Tibial nerve (tissue), 4 donors: ENCODE measurements around the gene MSS51. TPM values are rescaled to one million over a fixed set of nuclear protein-coding genes. Genes with fewer than 3 reads are reported as not detected.

Experiments
- DNase-seq, 2 donors: peaks; one replicate each; pipeline ENCODE4 v3.0.0-alpha.2; 2019; ENCODE audit warnings: low spot score in 2 of 2
- H3K27ac ChIP-seq, 4 donors: fragments of 200-600 bp; sonication (generic) in 3 of 4; one replicate each; pipeline ENCODE4 v1.5.1; 2017 to 2019; ENCODE audit warnings: mild to moderate bottlenecking in 1 of 4
- H3K27me3 ChIP-seq, 2 donors: fragments of 200-600 bp; sonication (generic) in 1 of 2; one replicate each; pipeline versions ENCODE4 v1.5.1 to v1.6.0; 2017 to 2019
- H3K36me3 ChIP-seq, 3 donors: fragments of 200-600 bp; sonication (generic); one replicate each; pipeline ENCODE4 v1.5.1; 2018 to 2019
- H3K4me1 ChIP-seq, 4 donors: fragments of 200-600 bp; sonication (generic) in 3 of 4; one replicate each; pipeline ENCODE4 v1.5.1; 2017 to 2019
- H3K4me3 ChIP-seq, 4 donors: fragments of 200-600 bp; sonication (generic) in 3 of 4; one replicate each; pipeline ENCODE4 v1.5.1; 2017 to 2019; ENCODE audit warnings: mild to moderate bottlenecking in 1 of 4, moderate library complexity in 1 of 4
- H3K9me3 ChIP-seq, 4 donors: fragments of 200-600 bp; sonication (generic) in 3 of 4; one replicate each; pipeline ENCODE4 v1.5.1; 2017 to 2019
- CTCF ChIP-seq, 5 experiments: fragments of 200-600 bp in 3 of 5; fragments of 450-650 bp in 2 of 5; sonication (generic) in 3 of 5; IDR thresholded peaks; one replicate each; pipeline ENCODE4 v1.5.1; 2016 to 2019; ENCODE audit warnings: antibody characterized with exemption in 5 of 5, mild to moderate bottlenecking in 3 of 5, moderate library complexity in 2 of 5
- EP300 ChIP-seq, 2 donors: sonication (generic); formaldehyde crosslinking; IDR thresholded peaks; one replicate each; pipeline ENCODE4 v1.6.1; 2017; ENCODE audit warnings: antibody characterized with exemption in 2 of 2, mild to moderate bottlenecking in 1 of 2
- POLR2A ChIP-seq, 2 donors: fragments of 450-650 bp; IDR thresholded peaks; one replicate each; pipeline ENCODE4 v1.6.1; 2017; ENCODE audit warnings: antibody characterized with exemption in 2 of 2, mild to moderate bottlenecking in 2 of 2, moderate library complexity in 2 of 2
- WGBS, 2 donors: methylation state at CpG; one replicate each; pipeline ENCODE4 v1.1.5; 2018; 5-methylcytosine and 5-hydroxymethylcytosine counted together
- total RNA-seq, 4 donors: library from RNA; depleted of rRNA; stranded (reverse); fragments of >200 nt; gene quantifications; one replicate each; pipeline ENCODE4 v1.1.0, GENCODE V29; 2016

Gene MSS51
- total RNA-seq, 4 donors from 2014 or later: 1.8 to 3.3 (median 3.0) TPM

DNA sequence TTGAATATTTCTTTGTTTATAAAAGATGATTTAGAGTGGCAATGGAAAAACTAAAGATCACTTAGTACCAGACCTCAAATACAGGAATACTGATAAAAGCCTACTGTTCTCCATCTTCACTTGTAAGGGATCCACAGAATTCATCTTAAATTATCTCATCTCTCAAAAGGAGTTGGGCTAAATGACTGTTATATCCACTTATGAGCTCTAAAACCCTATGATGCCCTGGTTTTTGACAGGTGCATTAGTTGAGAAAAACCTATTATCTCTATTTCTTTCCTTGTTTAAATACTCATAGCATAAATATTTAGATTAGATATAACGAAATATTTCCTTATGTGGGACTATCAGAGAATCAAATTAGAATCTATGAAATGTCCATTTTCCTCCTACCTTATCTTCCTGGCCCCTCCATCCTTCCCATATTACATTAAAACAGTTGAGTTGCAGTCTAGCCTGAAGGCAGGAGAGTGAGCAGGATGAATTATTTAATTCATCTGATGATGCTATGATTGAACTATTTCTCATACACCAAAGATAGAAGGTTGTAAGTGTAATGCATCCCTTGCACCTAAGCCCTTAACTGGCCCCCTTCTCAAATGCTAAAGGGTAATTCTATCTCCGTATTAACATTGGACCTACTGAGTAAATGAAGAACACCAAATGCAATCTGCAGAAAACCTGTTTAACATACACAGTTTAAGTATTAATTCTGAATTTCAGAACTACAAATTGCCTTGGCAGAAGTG lies 32.8 kb upstream of the MSS51 start:
- no peak for DNase-seq
- Histone ChIP-seq H3K36me3 (peaks cover 0 to 84% (median 10%) of the 10 kb centered on the region in 3 donors), H3K27me3 (no peaks in the 10 kb centered on the region), H3K4me1 (peaks cover 0 to 10% (median 0%) of the 10 kb centered on the region in 4 donors), H3K4me3 (no peak overlapping the region), H3K27ac (no peak overlapping the region), H3K9me3 (no peaks in the 10 kb centered on the region)
- no peak for TF ChIP-seq POLR2A (IDR thresholded peaks at IDR 0.05)
- no peak for TF ChIP-seq CTCF (IDR thresholded peaks at IDR 0.05)
- no peak for TF ChIP-seq EP300 (IDR thresholded peaks at IDR 0.05)
- WGBS, 2 donors: 82 to 90% methylated on average over 2 of the region's 2 CpGs

DNA sequence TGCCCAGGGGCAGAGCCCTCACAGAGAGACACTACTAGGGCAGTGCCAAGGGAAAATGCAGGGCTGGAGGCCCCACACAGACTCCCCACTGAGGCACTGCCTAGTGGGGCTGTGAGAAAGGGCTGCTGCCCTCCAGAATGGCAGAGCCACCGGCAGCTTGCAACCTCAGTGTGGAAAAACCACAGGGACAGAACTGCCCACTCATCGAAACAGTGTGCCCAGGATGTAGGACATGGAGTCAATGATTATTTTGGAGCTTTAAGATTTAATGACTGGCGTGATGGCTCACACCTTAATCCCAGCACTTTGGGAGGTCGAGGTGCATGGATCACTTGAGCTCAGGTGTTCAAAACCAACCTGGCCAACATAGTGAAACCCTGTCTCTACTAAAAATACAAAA lies 27.5 kb upstream of the MSS51 start:
- Histone ChIP-seq H3K9me3 (no peaks in the 10 kb centered on the region), H3K27me3 (no peaks in the 10 kb centered on the region), H3K4me3 (no peak overlapping the region), H3K36me3 (peaks cover 0 to 74% (median 0%) of the 10 kb centered on the region in 3 donors), H3K4me1 (no peaks in the 10 kb centered on the region), H3K27ac (no peak overlapping the region)
- DNase-seq: no peak
- 96 to 98% methylated on average over 4 of the region's 4 CpGs for WGBS, 2 donors
- TF ChIP-seq EP300 (IDR thresholded peaks at IDR 0.05): no peak
- TF ChIP-seq POLR2A (IDR thresholded peaks at IDR 0.05): no peak
- TF ChIP-seq CTCF (IDR thresholded peaks at IDR 0.05): no peak

GRCh38 chr10:73459683-73460314 lies 26.4 kb upstream of the MSS51 start:
- Histone ChIP-seq H3K4me3 (no peak overlapping the region), H3K36me3 (peaks cover 0 to 75% (median 0%) of the 10 kb centered on the region in 3 donors), H3K27ac (no peak overlapping the region), H3K9me3 (no peaks in the 10 kb centered on the region), H3K27me3 (no peaks in the 10 kb centered on the region), H3K4me1 (no peaks in the 10 kb centered on the region)
- no peak for TF ChIP-seq EP300 (IDR thresholded peaks at IDR 0.05)
- no peak for TF ChIP-seq CTCF (IDR thresholded peaks at IDR 0.05)
- no peak for TF ChIP-seq POLR2A (IDR thresholded peaks at IDR 0.05)
- 91 to 92% methylated on average over 6 of the region's 6 CpGs for WGBS, 2 donors
- DNase-seq: no peak

GRCh38 chr10:73456187-73456890 lies 23.0 kb upstream of the MSS51 start:
- no peaks in the 10 kb centered on the region for H3K9me3 ChIP-seq
- no peak for DNase-seq
- H3K4me3 ChIP-seq: no peak overlapping the region
- H3K27me3 ChIP-seq: no peaks in the 10 kb centered on the region
- peaks cover 0 to 69% (median 0%) of the 10 kb centered on the region in 3 donors for H3K36me3 ChIP-seq
- WGBS, 2 donors: 88 to 92% methylated on average over 2 of the region's 2 CpGs
- no peaks in the 10 kb centered on the region for H3K4me1 ChIP-seq
- TF ChIP-seq EP300 (IDR thresholded peaks at IDR 0.05): no peak
- no peak for TF ChIP-seq POLR2A (IDR thresholded peaks at IDR 0.05)
- no peak for TF ChIP-seq CTCF (IDR thresholded peaks at IDR 0.05)
- H3K27ac ChIP-seq: no peak overlapping the region

- Histone ChIP-seq H3K27ac (no peak overlapping the region), H3K36me3 (peaks cover 0 to 57% (median 0%) of the 10 kb centered on the region in 3 donors), H3K4me3 (no peak overlapping the region), H3K9me3 (no peaks in the 10 kb centered on the region), H3K27me3 (no peaks in the 10 kb centered on the region), H3K4me1 (no peaks in the 10 kb centered on the region)
- WGBS, 2 donors: 76 to 87% methylated on average over 1 of the region's 1 CpG
- no peak for DNase-seq
- TF ChIP-seq POLR2A (IDR thresholded peaks at IDR 0.05): no peak
- TF ChIP-seq CTCF (IDR thresholded peaks at IDR 0.05): no peak
- no peak for TF ChIP-seq EP300 (IDR thresholded peaks at IDR 0.05)
Measured at GRCh38 chr10:73449113-73449512, 15.8 kb upstream of the MSS51 start.
